Mucosa of rectum (tissue), 2 donors: Measurements from ENCODE around the gene REG1A.

ENCODE experiments used
- H3K27ac ChIP-seq, 2 donors: one replicate each; pipeline ENCODE4 v1.7.0; 2013; ENCODE audit warnings: inconsistent platforms in 2 of 2, low read depth in 2 of 2, low read length in 2 of 2
- H3K27me3 ChIP-seq, 2 donors: one replicate each; pipeline ENCODE4 v1.7.0; 2013; ENCODE audit warnings: low read length in 2 of 2; ENCODE audit not compliant: control insufficient read depth in 2 of 2, insufficient read depth in 2 of 2
- H3K36me3 ChIP-seq, 2 donors: one replicate each; pipeline ENCODE4 v1.7.0; 2013; ENCODE audit warnings: low read length in 2 of 2; ENCODE audit not compliant: control insufficient read depth in 2 of 2, insufficient read depth in 2 of 2
- H3K4me1 ChIP-seq, 2 donors: one replicate each; pipeline ENCODE4 v1.7.0; 2013; ENCODE audit warnings: low read length in 2 of 2, mild to moderate bottlenecking in 1 of 2; ENCODE audit not compliant: control insufficient read depth in 2 of 2, insufficient read depth in 2 of 2
- H3K4me3 ChIP-seq, 2 donors: one replicate each; pipeline ENCODE4 v1.7.0; 2013; ENCODE audit warnings: low read length in 2 of 2
- H3K9ac ChIP-seq, 2 donors: one replicate each; pipeline ENCODE4 v1.7.0; 2013; ENCODE audit warnings: low read length in 2 of 2, low read depth in 1 of 2, mild to moderate bottlenecking in 1 of 2
- H3K9me3 ChIP-seq, 2 donors: one replicate each; pipeline ENCODE4 v1.7.0; 2013; ENCODE audit warnings: low read length in 2 of 2; ENCODE audit not compliant: control insufficient read depth in 2 of 2
- donor health status: healthy.
- donor health status: Normal muscosa, but diverticular disease.

Gene REG1A, protein sequence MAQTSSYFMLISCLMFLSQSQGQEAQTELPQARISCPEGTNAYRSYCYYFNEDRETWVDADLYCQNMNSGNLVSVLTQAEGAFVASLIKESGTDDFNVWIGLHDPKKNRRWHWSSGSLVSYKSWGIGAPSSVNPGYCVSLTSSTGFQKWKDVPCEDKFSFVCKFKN

DNA sequence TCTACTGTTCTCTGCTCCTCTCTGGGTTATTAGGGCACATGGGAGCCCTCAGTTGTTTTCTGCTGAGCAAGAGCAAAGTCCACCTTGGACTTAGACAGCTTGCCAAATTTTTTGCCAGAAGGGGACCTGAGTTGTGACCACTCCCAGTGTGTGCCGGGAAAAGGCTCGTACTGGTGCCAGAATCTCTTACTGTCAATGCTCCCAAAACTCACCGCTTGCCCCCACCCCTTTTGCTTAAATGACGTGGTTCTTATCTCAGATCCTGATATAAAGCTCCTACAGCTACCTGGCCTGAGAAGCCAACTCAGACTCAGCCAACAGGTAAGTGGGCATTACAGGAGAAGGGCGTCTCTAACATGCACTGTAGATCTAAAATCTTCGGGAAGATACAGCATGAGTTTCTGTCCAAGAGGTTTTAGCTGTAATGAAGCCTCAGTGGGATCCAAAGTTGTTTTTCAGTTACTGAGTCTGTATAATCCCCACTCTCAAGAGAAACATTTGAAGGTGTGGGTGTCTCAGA is at the start of gene REG1A:
Gene REG1A, plus strand, starts transcription at position 295 of the 520 bp plus-strand sequence. CDS start 374 bp downstream, outside the sequence.
- Histone ChIP-seq H3K9me3 (no peaks in the 10 kb centered on the region), H3K27me3 (peaks cover 4 to 17% of the 10 kb centered on the region in 2 donors), H3K36me3 (no peaks in the 10 kb centered on the region), H3K27ac (no peak within 1 kb of the TSS), H3K9ac (no peak within 1 kb of the TSS), H3K4me1 (no peaks in the 10 kb centered on the region), H3K4me3 (no peak within 1 kb of the TSS)

DNA sequence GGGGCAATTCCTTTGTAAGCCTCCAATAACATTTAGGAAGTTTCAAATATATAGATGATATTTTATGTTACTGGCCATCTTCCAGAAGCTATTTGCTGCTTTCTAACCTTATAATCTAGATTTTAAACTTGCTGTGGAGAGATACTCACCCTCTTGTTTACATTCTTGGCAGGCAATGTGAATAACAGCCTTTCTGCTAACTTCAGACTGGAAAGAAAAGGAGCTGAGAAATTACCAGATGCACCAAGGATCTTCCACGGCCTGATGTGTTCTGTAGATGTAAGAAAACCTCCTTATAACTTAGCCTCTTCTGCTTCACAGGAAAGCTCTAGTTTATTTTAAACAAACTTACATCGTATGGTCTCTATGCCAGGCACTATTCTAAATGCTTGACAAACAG is 49.2 kb upstream of the REG1A start:
- no peaks in the 10 kb centered on the region for H3K27me3 ChIP-seq
- no peaks in the 10 kb centered on the region for H3K9me3 ChIP-seq
- no peak overlapping the region for H3K4me3 ChIP-seq
- H3K9ac ChIP-seq, result no peak overlapping the region
- no peaks in the 10 kb centered on the region for H3K4me1 ChIP-seq
- no peaks in the 10 kb centered on the region for H3K36me3 ChIP-seq
- no peak overlapping the region for H3K27ac ChIP-seq

DNA sequence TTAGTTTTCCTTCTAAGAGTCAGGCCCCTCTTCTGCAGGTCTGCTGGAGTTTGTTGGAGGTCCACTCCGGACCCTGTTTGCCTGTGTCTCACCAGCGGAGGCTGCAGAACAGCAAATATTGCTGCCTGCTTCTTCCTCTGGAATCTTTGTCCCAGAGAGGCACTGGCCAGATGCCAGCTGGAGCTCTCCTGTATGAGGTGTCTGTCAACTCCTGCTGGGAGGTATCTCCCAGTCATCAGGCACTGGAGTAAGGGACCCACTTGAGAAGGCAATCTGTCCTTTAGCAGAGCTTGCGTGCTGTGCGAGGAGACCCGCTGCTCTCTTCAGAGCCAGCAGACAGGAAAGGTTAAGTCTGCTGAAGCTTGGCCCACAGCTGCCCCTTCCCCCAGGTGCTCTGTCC is 37.3 kb upstream of the REG1A start:
- no peaks in the 10 kb centered on the region for H3K4me1 ChIP-seq
- no peak overlapping the region for H3K9ac ChIP-seq
- H3K27me3 ChIP-seq, result peaks cover 7 to 29% of the 10 kb centered on the region in 2 donors
- H3K4me3 ChIP-seq, result no peak overlapping the region
- no peaks in the 10 kb centered on the region for H3K36me3 ChIP-seq
- H3K9me3 ChIP-seq, result no peaks in the 10 kb centered on the region
- no peak overlapping the region for H3K27ac ChIP-seq

DNA sequence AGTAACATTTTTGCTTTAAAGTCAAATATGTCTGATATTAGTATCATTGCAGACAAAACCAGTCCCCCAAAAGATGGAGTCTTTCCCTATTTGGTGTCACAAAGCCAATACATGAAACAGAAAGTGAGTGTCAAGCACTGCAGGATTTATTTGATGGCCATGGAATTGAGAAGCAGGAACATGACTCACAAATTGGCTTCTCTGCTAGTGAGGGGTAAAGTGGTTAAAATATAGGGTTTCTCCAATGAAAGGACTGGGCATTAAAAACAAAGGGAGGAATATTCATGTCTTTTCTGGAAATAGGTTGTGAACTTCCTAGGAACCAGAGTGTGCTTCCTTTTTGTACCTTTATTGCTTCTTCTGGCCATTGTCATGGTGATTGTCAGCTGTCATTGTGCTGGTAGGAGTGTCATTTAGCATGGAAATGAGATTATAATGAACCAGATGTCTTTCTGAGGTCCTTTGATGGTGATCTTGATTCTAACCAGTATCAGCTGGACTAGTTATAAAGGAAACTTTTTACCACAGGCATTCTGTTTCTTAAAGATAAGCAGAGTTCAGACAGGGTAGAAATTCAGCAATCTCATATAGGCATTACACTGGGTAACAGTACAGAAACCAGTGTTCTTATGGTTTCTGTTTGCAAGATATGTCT is 36.6 kb upstream of the REG1A start:
- Histone ChIP-seq H3K9ac (no peak overlapping the region), H3K9me3 (no peaks in the 10 kb centered on the region), H3K4me3 (no peak overlapping the region), H3K4me1 (no peaks in the 10 kb centered on the region), H3K27me3 (peaks cover 7 to 29% of the 10 kb centered on the region in 2 donors), H3K36me3 (no peaks in the 10 kb centered on the region), H3K27ac (no peak overlapping the region)

DNA sequence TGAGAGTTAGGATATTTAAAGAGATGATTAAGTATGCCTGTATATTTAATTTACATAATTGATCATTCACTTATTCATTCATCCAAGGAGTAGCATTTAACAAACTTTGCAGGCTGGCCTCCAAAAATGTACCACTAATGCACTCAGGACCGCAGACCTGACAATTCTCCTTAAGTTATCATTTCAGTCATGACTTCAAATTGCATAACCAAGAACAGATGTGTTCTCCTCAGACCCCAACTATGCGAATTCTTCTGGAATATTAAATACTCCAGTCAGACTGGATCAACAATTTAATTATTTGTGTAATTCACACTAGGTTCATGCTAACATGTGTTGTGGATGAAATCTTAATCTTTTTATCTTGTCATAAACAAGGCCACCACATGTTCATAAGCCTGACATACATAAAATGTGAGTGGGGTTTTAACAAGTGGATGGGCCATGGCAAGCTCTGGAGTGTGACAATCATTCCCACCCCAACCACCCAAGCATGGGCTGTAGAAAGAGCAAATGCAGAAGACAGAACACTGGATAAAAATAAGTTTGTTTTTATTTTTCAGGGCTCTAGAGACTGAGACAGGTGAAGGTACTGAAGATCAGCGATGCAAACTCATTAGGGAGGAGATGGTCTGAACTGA is 35.7 kb upstream of the REG1A start:
- no peak overlapping the region for H3K9ac ChIP-seq
- no peaks in the 10 kb centered on the region for H3K36me3 ChIP-seq
- H3K4me1 ChIP-seq, result no peaks in the 10 kb centered on the region
- no peaks in the 10 kb centered on the region for H3K9me3 ChIP-seq
- no peak overlapping the region for H3K27ac ChIP-seq
- H3K27me3 ChIP-seq, result peaks cover 7 to 29% of the 10 kb centered on the region in 2 donors
- H3K4me3 ChIP-seq, result no peak overlapping the region

DNA sequence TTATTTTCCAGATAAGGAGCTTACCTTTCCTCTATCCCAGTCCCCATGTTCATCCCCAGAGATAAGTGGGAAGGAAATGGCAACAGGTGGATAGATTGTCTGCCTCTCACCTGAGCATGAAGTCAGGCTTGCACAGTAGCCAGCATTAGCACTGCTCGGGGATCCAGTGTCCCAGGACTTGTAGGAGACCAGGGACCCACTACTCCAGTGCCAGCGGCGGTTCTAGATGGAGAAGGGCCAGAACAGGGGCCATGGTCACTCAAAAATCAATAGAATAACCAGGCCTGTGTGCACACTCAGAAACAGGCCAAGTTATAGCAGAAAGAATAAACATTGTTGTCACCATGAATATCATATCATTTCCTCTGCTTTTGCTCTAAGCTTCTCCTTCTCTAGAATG is 34.9 kb upstream of the REG1A start:
- H3K9me3 ChIP-seq, result no peaks in the 10 kb centered on the region
- no peak overlapping the region for H3K27ac ChIP-seq
- no peaks in the 10 kb centered on the region for H3K36me3 ChIP-seq
- H3K4me1 ChIP-seq, result no peaks in the 10 kb centered on the region
- H3K27me3 ChIP-seq, result peaks cover 7 to 29% of the 10 kb centered on the region in 2 donors
- H3K4me3 ChIP-seq, result no peak overlapping the region
- no peak overlapping the region for H3K9ac ChIP-seq

DNA sequence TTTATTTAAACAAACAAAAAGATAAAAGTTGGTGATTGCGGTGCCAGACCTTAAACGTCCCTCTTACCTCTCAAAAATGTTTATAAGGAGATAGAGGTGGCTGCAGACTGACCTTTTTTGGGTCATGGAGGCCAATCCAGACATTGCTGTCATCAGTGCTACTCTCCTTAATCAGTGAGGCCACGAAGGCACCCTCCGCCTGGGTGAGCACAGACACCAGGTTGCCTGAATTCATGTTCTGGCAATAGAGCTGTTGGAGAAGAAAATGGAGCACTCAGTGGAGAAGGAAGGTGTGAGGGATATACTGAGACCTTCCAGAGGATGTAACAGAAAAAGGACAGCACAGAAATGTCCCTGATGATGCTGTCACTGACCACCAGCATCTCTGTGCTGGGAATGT is 34.0 kb upstream of the REG1A start:
- H3K36me3 ChIP-seq, result no peaks in the 10 kb centered on the region
- no peaks in the 10 kb centered on the region for H3K4me1 ChIP-seq
- peaks cover 7 to 29% of the 10 kb centered on the region in 2 donors for H3K27me3 ChIP-seq
- no peaks in the 10 kb centered on the region for H3K9me3 ChIP-seq
- H3K9ac ChIP-seq, result no peak overlapping the region
- H3K27ac ChIP-seq, result no peak overlapping the region
- H3K4me3 ChIP-seq, result no peak overlapping the region

DNA sequence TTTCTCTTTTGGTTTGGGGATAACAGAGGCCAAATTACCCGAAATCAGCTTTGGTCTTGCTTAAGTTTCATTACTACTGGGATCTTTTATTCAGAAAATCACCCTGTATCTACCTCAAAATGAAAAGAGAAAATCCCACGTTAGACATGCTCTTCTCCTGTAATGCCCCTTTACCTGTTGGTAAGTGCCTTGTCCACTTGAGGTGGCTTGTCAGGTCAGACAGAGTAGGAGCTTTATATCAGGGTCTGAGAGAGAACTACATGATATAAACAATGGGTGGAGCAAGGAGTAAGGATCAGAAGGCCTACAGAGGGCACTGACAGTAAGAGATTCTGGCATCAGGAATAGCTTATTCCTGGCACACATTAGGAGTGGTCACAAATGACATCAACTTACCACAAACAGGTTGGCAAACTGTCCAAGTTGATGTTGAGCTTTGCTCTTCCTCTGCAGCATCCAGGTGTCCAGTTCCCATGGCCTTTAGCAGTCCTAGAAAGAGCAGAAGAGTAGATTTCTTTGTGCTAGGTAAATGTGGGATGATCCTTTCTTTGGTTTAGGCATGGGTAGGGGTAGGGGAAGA is 32.4 kb upstream of the REG1A start, which contains the start of gene REG1B:
Gene REG1B, minus strand, starts transcription at position 209 of the 580 bp plus-strand sequence. CDS start 381 bp downstream, outside the sequence.
- Histone ChIP-seq H3K27me3 (peaks cover 10 to 31% of the 10 kb centered on the region in 2 donors), H3K36me3 (no peaks in the 10 kb centered on the region), H3K4me3 (no peak within 1 kb of the TSS), H3K4me1 (no peaks in the 10 kb centered on the region), H3K27ac (no peak within 1 kb of the TSS), H3K9me3 (no peaks in the 10 kb centered on the region), H3K9ac (no peak within 1 kb of the TSS)

DNA sequence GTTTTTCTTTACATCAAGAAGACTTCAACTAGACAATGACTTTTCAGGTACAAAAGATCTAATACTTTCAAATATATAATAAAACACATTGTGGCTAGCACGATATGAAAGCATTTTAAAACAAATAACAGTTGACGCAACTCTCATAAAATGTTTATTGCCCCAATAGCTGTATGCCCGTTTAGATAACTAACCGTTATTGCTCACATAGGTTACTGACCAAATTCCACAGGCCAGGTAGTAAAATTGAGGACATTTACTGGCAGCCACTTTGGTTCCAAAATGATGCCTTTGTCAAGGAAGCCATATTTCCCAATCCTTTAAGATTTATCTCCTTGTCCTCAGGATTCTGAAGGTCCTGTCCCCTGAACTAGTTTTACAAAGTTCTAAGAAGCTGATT is 29.6 kb upstream of the REG1A start:
- H3K4me1 ChIP-seq, result no peaks in the 10 kb centered on the region
- no peak overlapping the region for H3K27ac ChIP-seq
- H3K9me3 ChIP-seq, result no peaks in the 10 kb centered on the region
- no peak overlapping the region for H3K4me3 ChIP-seq
- H3K36me3 ChIP-seq, result no peaks in the 10 kb centered on the region
- no peak overlapping the region for H3K9ac ChIP-seq
- peaks cover 17 to 31% of the 10 kb centered on the region in 2 donors for H3K27me3 ChIP-seq

DNA sequence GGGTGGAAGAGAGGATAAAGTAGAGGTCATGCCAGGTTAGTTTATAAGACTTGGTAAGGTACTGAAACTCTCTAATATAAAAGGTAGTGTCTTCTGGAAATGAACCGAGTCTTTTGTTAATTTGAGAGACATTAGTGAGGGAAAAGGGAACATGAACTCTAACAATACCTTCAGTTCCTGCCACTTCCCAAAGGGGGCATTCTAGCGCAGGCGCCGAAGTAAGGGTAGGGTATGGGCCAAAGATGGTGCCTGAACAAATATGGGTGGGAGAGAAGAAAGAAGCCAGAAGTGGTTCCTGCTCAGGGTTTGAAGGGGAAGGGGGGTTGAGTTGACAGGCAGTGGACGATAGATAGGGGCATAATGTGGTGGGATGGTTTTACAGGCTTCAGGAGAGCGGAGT is 22.4 kb upstream of the REG1A start:
- Histone ChIP-seq H3K4me1 (no peaks in the 10 kb centered on the region), H3K36me3 (no peaks in the 10 kb centered on the region), H3K9ac (no peak overlapping the region), H3K9me3 (peaks cover 0 to 3% of the 10 kb centered on the region in 2 donors), H3K4me3 (no peak overlapping the region), H3K27me3 (peaks cover 10 to 23% of the 10 kb centered on the region in 2 donors), H3K27ac (no peak overlapping the region)
